Esophagus (tissue), 2 donors: ENCODE measurements around the gene METRNL. TPM values are rescaled to one million over a fixed set of nuclear protein-coding genes. Genes with fewer than 3 reads are reported as not detected.
"Not testable (repeated sequence)": the region's sequence is repeated elsewhere in the genome, so short reads cannot be mapped to it uniquely, and the experiment has no call there.

Experiments used
- H3K27ac ChIP-seq, 2 donors: one replicate each; pipeline ENCODE4 v1.5.1; 2013; ENCODE audit warnings: low read depth in 2 of 2, mild to moderate bottlenecking in 2 of 2, inconsistent platforms in 1 of 2, low read length in 1 of 2, moderate library complexity in 1 of 2
- H3K27me3 ChIP-seq, 2 donors: one replicate each; pipeline ENCODE4 v1.6.1; 2013; ENCODE audit warnings: low read length in 2 of 2, control low read depth in 1 of 2, mild to moderate bottlenecking in 1 of 2; ENCODE audit not compliant: insufficient read depth in 2 of 2, control insufficient read depth in 1 of 2
- H3K36me3 ChIP-seq, 2 donors: one replicate each; pipeline ENCODE4 v1.6.1; 2013; ENCODE audit warnings: low read length in 1 of 2; ENCODE audit not compliant: control insufficient read depth in 2 of 2, insufficient read depth in 2 of 2
- H3K4me1 ChIP-seq, 2 donors: one replicate each; pipeline ENCODE4 v1.6.1; 2013; ENCODE audit warnings: low read length in 1 of 2; ENCODE audit not compliant: control insufficient read depth in 2 of 2, insufficient read depth in 2 of 2
- H3K4me3 ChIP-seq, 2 donors: one replicate each; pipeline ENCODE4 v1.5.1; 2013; ENCODE audit warnings: low read length in 2 of 2, mild to moderate bottlenecking in 2 of 2, low read depth in 1 of 2, moderate library complexity in 1 of 2
- H3K9me3 ChIP-seq, 2 donors: one replicate each; pipeline ENCODE4 v1.6.1; 2013; ENCODE audit warnings: mild to moderate bottlenecking in 2 of 2, low read depth in 1 of 2, low read length in 1 of 2, moderate library complexity in 1 of 2; ENCODE audit not compliant: control insufficient read depth in 2 of 2, insufficient read depth in 1 of 2
- WGBS, 2 donors: extraction: QIAGEN DNeasy Blood & Tissue Kit; methylation state at CpG; one replicate each; pipeline ENCODE4 v1.1.7; 2013; 5-methylcytosine and 5-hydroxymethylcytosine counted together
- polyA plus RNA-seq, 2 donors: library from polyadenylated mRNA; stranded (reverse); fragments of 200-250 nt; gene quantifications; one replicate each; pipeline ENCODE4 v1.2.3, GENCODE V29; 2013
- donor health status: healthy with polysubstance abuse.
- donor health status: Bipolar disorder and iron deficiency.

The METRNL gene
- polyA plus RNA-seq, 2 donors, result 143 to 169 TPM

DNA sequence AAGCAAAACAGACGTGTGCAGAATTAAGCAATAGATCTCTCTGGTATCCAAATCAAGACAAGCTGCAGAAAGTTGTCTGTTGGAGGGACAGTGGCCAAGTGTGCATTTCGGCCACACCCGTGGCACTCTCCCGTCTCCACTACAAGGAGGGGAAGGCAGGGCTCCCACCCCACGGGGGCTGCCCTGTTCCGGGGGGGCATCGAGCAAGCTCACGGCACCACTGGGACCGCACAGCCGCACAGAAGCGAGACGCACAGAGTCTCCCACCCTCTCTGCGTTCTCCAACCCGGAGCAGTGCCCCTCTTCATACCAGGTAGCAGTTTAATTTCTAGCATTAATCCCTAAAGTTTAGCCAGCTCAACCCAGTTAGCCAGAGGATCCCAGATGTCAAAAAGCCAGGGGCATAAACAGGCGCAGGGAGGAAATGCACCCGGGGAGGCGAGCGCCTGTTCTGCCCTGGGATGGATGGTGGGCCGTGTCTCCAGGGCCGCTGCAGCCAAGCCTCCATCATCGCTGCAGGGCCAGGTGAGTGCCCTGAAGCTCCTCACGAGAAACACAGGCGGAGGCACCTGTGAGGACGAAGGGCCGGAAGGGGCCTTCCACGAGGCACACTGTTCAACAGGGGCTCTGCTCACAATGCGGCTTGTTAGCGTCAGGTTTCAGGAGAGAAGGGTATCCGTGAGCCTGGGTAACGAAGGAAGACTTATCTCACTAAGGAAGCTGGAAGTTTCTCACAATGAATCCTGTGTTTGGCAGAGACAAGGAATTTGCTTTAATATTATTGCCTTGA lies 42.1 kb upstream of the METRNL start:
- Histone ChIP-seq H3K9me3 (peaks cover 0 to 6% of the 10 kb centered on the region in 2 donors), H3K27me3 (no peaks in the 10 kb centered on the region), H3K36me3 (peaks cover 0 to 11% of the 10 kb centered on the region in 2 donors), H3K4me3 (no peak overlapping the region), H3K4me1 (no peaks in the 10 kb centered on the region), H3K27ac (no peak overlapping the region)
- WGBS, 2 donors, result 87 to 91% methylated on average over 30 of the region's 30 CpGs

- Histone ChIP-seq H3K36me3 (peaks cover 0 to 11% of the 10 kb centered on the region in 2 donors), H3K9me3 (peaks cover 0 to 6% of the 10 kb centered on the region in 2 donors), H3K4me1 (no peaks in the 10 kb centered on the region), H3K4me3 (no peak overlapping the region), H3K27me3 (no peaks in the 10 kb centered on the region), H3K27ac (no peak overlapping the region)
- WGBS, 2 donors, result 89 to 92% methylated on average over 9 of the region's 9 CpGs
Observed at GRCh38 chr17:83037874-83038165, 41.6 kb upstream of the METRNL start.

DNA sequence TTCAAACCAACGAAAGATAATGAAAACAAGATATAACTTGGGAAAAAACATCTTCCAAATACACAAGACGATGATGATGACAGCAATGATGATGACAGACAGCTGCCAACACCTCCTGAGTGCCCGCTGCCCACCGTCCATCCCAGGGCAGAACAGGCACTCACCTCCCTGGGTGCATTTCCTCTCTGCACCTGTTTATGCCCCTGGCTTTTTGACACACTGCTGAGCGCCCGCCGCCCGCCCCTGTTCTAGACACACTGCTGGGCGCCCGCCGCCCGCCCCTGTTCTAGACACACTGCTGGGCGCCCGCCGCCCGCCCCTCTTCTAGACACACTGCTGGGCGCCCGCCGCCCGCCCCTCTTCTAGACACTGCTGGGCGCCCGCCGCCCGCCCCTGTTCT lies 40.4 kb upstream of the METRNL start:
- H3K27me3 ChIP-seq, H3K4me1 ChIP-seq, H3K9me3 ChIP-seq, H3K4me3 ChIP-seq, H3K27ac ChIP-seq: not testable (repeated sequence)
- WGBS, 2 donors, result 93 to 97% methylated on average over 6 to 13 of the region's 24 CpGs
- H3K36me3 ChIP-seq, result peaks cover 0 to 11% of the 10 kb centered on the region in 2 donors

- Histone ChIP-seq H3K4me1 (no peaks in the 10 kb centered on the region), H3K27me3 (no peaks in the 10 kb centered on the region), H3K9me3 (peaks cover 0 to 6% of the 10 kb centered on the region in 2 donors), H3K36me3 (peaks cover 0 to 7% of the 10 kb centered on the region in 2 donors), H3K27ac (no peak overlapping the region), H3K4me3 (no peak overlapping the region)
- 99% methylated on average over 3 of the region's 3 CpGs for WGBS, 2 donors
Observed at GRCh38 chr17:83041305-83041704, 38.1 kb upstream of the METRNL start.

GRCh38 chr17:83042522-83043158 lies 36.8 kb upstream of the METRNL start:
- no peaks in the 10 kb centered on the region for H3K27me3 ChIP-seq
- H3K9me3 ChIP-seq, result peaks cover 0 to 6% of the 10 kb centered on the region in 2 donors
- WGBS, 2 donors, result 90 to 93% methylated on average over 8 of the region's 8 CpGs
- no peaks in the 10 kb centered on the region for H3K4me1 ChIP-seq
- peaks cover 0 to under 1% of the 10 kb centered on the region in 2 donors for H3K36me3 ChIP-seq
- no peak overlapping the region for H3K27ac ChIP-seq
- no peak overlapping the region for H3K4me3 ChIP-seq

DNA sequence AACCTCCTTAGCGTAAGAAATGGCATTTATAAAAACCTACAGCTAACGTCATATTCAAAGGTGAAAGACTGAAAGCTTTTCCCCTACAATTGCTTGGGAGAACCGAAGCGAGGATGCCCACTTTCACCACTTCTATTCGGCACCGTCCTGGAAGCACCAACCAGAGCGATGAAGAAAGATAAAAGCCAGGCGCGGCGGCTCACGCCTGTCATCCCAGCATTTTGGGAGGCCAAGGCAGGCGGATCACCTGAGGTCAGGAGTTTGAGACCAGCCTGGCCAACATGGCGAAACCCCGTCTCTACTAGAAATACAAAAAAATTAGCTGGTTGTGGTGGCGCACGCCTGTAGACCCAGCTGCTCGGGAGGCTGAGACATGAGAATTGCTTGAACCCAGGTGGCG lies 34.9 kb upstream of the METRNL start:
- H3K27me3 ChIP-seq, H3K4me1 ChIP-seq, H3K4me3 ChIP-seq, H3K27ac ChIP-seq, H3K9me3 ChIP-seq, H3K36me3 ChIP-seq: not testable (repeated sequence)
- WGBS, 2 donors, result 97 to 98% methylated on average over 18 of the region's 18 CpGs

- H3K27ac ChIP-seq, result no peak overlapping the region
- 92 to 95% methylated on average over 12 of the region's 12 CpGs for WGBS, 2 donors
- H3K4me1 ChIP-seq, result peaks cover 4 to 6% of the 10 kb centered on the region in 2 donors
- H3K4me3 ChIP-seq, result no peak overlapping the region
- no peaks in the 10 kb centered on the region for H3K27me3 ChIP-seq
- peaks cover 0 to 3% of the 10 kb centered on the region in 2 donors for H3K9me3 ChIP-seq
- H3K36me3 ChIP-seq, result no peaks in the 10 kb centered on the region
Observed at GRCh38 chr17:83046448-83047181, 32.8 kb upstream of the METRNL start.

- Histone ChIP-seq H3K4me3 (no peak overlapping the region), H3K9me3 (peaks cover 0 to under 1% of the 10 kb centered on the region in 2 donors), H3K27me3 (no peaks in the 10 kb centered on the region), H3K4me1 (peaks cover 6 to 7% of the 10 kb centered on the region in 2 donors), H3K36me3 (no peaks in the 10 kb centered on the region), H3K27ac (no peak overlapping the region)
- WGBS, 2 donors, result 56 to 74% methylated on average over 2 of the region's 2 CpGs
Observed at GRCh38 chr17:83047182-83047478, 32.3 kb upstream of the METRNL start.

DNA sequence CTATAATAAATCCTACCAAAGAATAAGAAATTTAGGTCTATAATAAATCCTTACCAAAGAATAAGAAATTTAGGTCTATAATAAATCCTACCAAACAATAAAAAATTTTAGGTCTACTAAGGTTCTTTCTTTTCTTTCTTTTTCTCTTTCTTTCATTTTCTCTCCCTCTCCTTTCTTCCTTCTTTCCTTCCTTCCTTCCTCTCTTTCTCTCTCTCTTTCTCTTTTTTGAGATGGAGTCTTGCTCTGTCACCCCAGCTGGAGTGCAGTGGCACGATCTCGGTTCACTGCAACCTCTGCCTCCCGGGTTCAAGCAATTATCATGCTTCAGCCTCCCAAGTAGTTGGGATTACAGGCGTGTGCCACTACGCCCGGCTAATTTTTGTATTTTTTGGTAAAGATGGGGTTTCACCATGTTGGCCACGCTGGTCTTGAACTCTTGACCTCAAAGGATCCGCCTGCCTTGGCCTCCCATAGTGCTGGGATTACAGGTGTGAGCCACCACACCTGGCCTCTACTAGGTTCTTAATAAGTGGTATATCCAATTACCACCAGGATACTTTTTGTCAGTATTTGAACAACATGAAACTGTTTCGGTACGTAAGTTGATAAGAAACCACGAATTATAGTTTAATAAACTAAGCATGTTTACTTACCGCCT lies 31.5 kb upstream of the METRNL start:
- not testable (repeated sequence) for H3K36me3 ChIP-seq, H3K9me3 ChIP-seq, H3K4me3 ChIP-seq, H3K27me3 ChIP-seq
- Histone ChIP-seq H3K4me1 (peaks cover 6 to 13% of the 10 kb centered on the region in 2 donors), H3K27ac (peak overlapping the region; percentile 64 to 65)
- WGBS, 2 donors, result 87 to 88% methylated on average over 12 of the region's 12 CpGs
